K562 (cell line): Measurements from ENCODE around the gene NPB. TPM values are rescaled to one million over a fixed set of nuclear protein-coding genes. Genes with fewer than 3 reads are reported as not detected.

ENCODE experiments used
- CCAR2 ChIP-seq: fragments of 200-400 bp; formaldehyde crosslinking; IDR thresholded peaks from 2 replicates; pipeline ENCODE4 v1.6.1; 2017; ENCODE audit warnings: mild to moderate bottlenecking, low read depth, low read length
- CREM ChIP-seq: IDR thresholded peaks from 2 replicates; pipeline ENCODE4 v1.6.1; 2014; ENCODE audit warnings: antibody characterized with exemption, low read depth
- ELF2 ChIP-seq: fragments of 250-450 bp; sonication (Bioruptor Pico); IDR thresholded peaks from 2 replicates; pipeline ENCODE4 v1.5.0; 2021; ENCODE audit warnings: mild to moderate bottlenecking
- ELF4 ChIP-seq: fragments of 450-650 bp; formaldehyde crosslinking; IDR thresholded peaks from 2 replicates; pipeline ENCODE4 v1.4.0; 2022; ENCODE audit warnings: missing genetic modification characterization
- HDAC8 ChIP-seq: fragments of 450-650 bp; IDR thresholded peaks from 2 replicates; pipeline ENCODE4 v1.6.1; 2016; ENCODE audit warnings: mild to moderate bottlenecking, missing genetic modification characterization, moderate library complexity, missing compliant biosample characterization
- KDM4B ChIP-seq, 2 experiments: fragments of 450-650 bp in 1 of 2; sonication (generic) in 1 of 2; IDR thresholded peaks; 2 replicates each; pipeline ENCODE4 v1.6.1; 2016 to 2017; ENCODE audit warnings: borderline replicate concordance in 2 of 2, antibody characterized with exemption in 1 of 2, low read depth in 1 of 2, mild to moderate bottlenecking in 1 of 2
- MED1 ChIP-seq: sonication (generic); formaldehyde crosslinking; IDR thresholded peaks from 2 replicates; pipeline ENCODE4 v1.8.1; 2023; ENCODE audit warnings: missing genetic modification reagents, borderline replicate concordance
- MYC ChIP-seq, 2 experiments: fragments of 250-450 bp in 1 of 2; sonication (Bioruptor Pico) in 1 of 2; IDR thresholded peaks; 2 replicates each; pipeline versions ENCODE4 v1.5.1 to v1.6.1; 2012 to 2021; ENCODE audit warnings: low read depth in 2 of 2, borderline replicate concordance in 1 of 2, improper control_type of control experiment in 1 of 2, low read length in 1 of 2, mild to moderate bottlenecking in 1 of 2, moderate library complexity in 1 of 2
- NONO ChIP-seq, 2 experiments: fragments of 200-400 bp in 1 of 2; fragments of 450-650 bp in 1 of 2; formaldehyde crosslinking in 1 of 2; IDR thresholded peaks; 2 replicates each; pipeline ENCODE4 v1.6.1; 2017; ENCODE audit warnings: low read depth in 2 of 2, mild to moderate bottlenecking in 2 of 2, moderate library complexity in 2 of 2, low read length in 1 of 2
- STAT6 ChIP-seq: sonication (generic); formaldehyde crosslinking; IDR thresholded peaks from 2 replicates; pipeline ENCODE4 v1.8.1; 2023; ENCODE audit warnings: mild to moderate bottlenecking, missing genetic modification reagents
- ZNF277 ChIP-seq: fragments of 250-450 bp; sonication (Bioruptor Pico); IDR thresholded peaks from 2 replicates; pipeline ENCODE4 v1.8.0; 2022; ENCODE audit warnings: inconsistent platforms, mild to moderate bottlenecking, moderate library complexity, borderline replicate concordance
- ZNF3 ChIP-seq: fragments of 250-450 bp; sonication (Bioruptor Pico); IDR thresholded peaks from 2 replicates; pipeline ENCODE4 v1.5.0; 2021; ENCODE audit warnings: mild to moderate bottlenecking, moderate library complexity
- ZNF318 ChIP-seq, 2 experiments: fragments of 450-650 bp; IDR thresholded peaks; 2 replicates each; pipeline ENCODE4 v1.6.1; 2016; ENCODE audit warnings: mild to moderate bottlenecking in 2 of 2, borderline replicate concordance in 1 of 2, low read depth in 1 of 2, moderate library complexity in 1 of 2
- polyA plus RNA-seq, 8 experiments: library from polyadenylated mRNA; depleted of rRNA in 4 of 8; stranded (reverse) in 5 of 8; unstranded in 3 of 8; fragments of >200 nt; fragmentation: Nextera tagmentation in 2 of 8; fragmentation: Illumina TruSeq in 1 of 8; extraction: Ambion mirVana in 2 of 8; extraction: Trizol in 1 of 8; gene quantifications; 2 replicates each; pipeline versions ENCODE4 v1.2.1 to v1.2.3, GENCODE V29; 2011 to 2014; ENCODE audit warnings: inconsistent platforms in 1 of 8, missing spikeins in 1 of 8
- total RNA-seq, 7 experiments: library from RNA; depleted of rRNA in 6 of 7; stranded (reverse); fragments of >200 nt in 6 of 7; fragmentation: Illumina TruSeq in 2 of 7; extraction: Trizol in 2 of 7; gene quantifications; 2 replicates each; pipeline versions ENCODE4 v1.2.1 to v1.2.3, GENCODE V29; 2011 to 2021; ENCODE audit warnings: low replicate concordance in 1 of 7

NPB gene
- total and polyA plus RNA-seq, 9 of the 15 experiments (the other 6 are each of a cell fraction or from before 2014, with no cell fraction given), result 0.03 to 0.61 (median 0.14) TPM; not detected in 2

GRCh38 chr17:81867991-81868673 lies 33.9 kb upstream of the NPB start (continued):
- TF ChIP-seq STAT6 (no peak), KDM4B (IDR thresholded peaks at IDR 0.05; ENCODE audit: borderline replicate concordance in 2 of 2, low read depth in 1 of 2) (no peak), ZNF3 (no peak), ZNF277 (no peak), CCAR2 (no peak), HDAC8 (no peak), MED1 (CRISPR knock-in tag) (no peak), ZNF318 (IDR thresholded peaks at IDR 0.05; ENCODE audit: borderline replicate concordance in 1 of 2, low read depth in 1 of 2) (no peak), NONO (IDR thresholded peaks at IDR 0.05; ENCODE audit: low read depth in 2 of 2, low read length in 1 of 2) (no peak), CREM (no peak), MYC (IDR thresholded peaks at IDR 0.05; ENCODE audit: low read depth, low read length) (no peak; the same call in 1 of the 2 replicates), MYC (CRISPR knock-in tag; IDR thresholded peaks at IDR 0.05; ENCODE audit: borderline replicate concordance, low read depth) (no peak), ELF4 (CRISPR knock-in tag) (peak; percentile 56; the same call in 1 of the 2 replicates), ELF2 (no peak)
